CD4-positive, alpha-beta memory T cell (primary cell): ENCODE measurements around the gene GATA6. TPM values are rescaled to one million over a fixed set of nuclear protein-coding genes. Genes with fewer than 3 reads are reported as not detected.
"Not testable (repeated sequence)": the region's sequence is repeated elsewhere in the genome, so short reads cannot be mapped to it uniquely, and the experiment has no call there.

Experiments
- CTCF ChIA-PET: fragments of 350-600 bp; sonication (Branson Sonifier 250); formaldehyde crosslinking; loops from one replicate; lab custom pipeline; 2021; ENCODE audit warnings: inconsistent platforms; ENCODE audit not compliant: partially characterized antibody; lab: Charles Lee
- POLR2A ChIA-PET: fragments of 350-600 bp; sonication (Branson Sonifier 250); formaldehyde crosslinking; loops from one replicate; lab custom pipeline; 2021; ENCODE audit not compliant: partially characterized antibody; lab: Charles Lee
- DNase-seq, 5 donors: peaks; one replicate each; pipeline versions ENCODE4 v3.0.0 to v3.0.0-alpha.2; 2020 to 2022; ENCODE audit warnings: mixed read lengths in 1 of 5
- H3K27ac ChIP-seq: one replicate; pipeline ENCODE4 v1.7.0; 2013; ENCODE audit warnings: low read depth, low read length
- H3K27me3 ChIP-seq: 2 replicates; pipeline ENCODE4 v1.7.0; 2013; ENCODE audit warnings: mild to moderate bottlenecking, low read length, moderate library complexity; ENCODE audit not compliant: insufficient read depth
- H3K36me3 ChIP-seq: 2 replicates; pipeline ENCODE4 v1.7.0; 2013; ENCODE audit warnings: mild to moderate bottlenecking, low read length, moderate library complexity; ENCODE audit not compliant: insufficient read depth
- H3K4me1 ChIP-seq: 2 replicates; pipeline ENCODE4 v1.7.0; 2013; ENCODE audit warnings: mild to moderate bottlenecking, low read length, moderate library complexity; ENCODE audit not compliant: insufficient read depth
- H3K4me3 ChIP-seq, 2 donors: one replicate each; pipeline ENCODE4 v1.7.0; 2013; ENCODE audit warnings: low read length in 2 of 2, mild to moderate bottlenecking in 1 of 2
- H3K9me3 ChIP-seq, 2 donors: one replicate each; pipeline ENCODE4 v1.7.0; 2013; ENCODE audit warnings: low read length in 2 of 2, control low read depth in 1 of 2; ENCODE audit not compliant: control insufficient read depth in 1 of 2
- H3K27ac Mint-ChIP-seq, 7 donors: one replicate each; pipeline ENCODE4 v1.8.0; 2020 to 2021; ENCODE audit warnings: mixed read lengths in 7 of 7, mild to moderate bottlenecking in 6 of 7, inconsistent platforms in 3 of 7, moderate library complexity in 3 of 7
- H3K27me3 Mint-ChIP-seq, 2 donors: one replicate each; pipeline ENCODE4 v1.8.0; 2020 to 2021; ENCODE audit warnings: mixed read lengths in 2 of 2
- H3K36me3 Mint-ChIP-seq, 2 donors: one replicate each; pipeline ENCODE4 v1.8.0; 2020 to 2021; ENCODE audit warnings: mixed read lengths in 2 of 2, inconsistent platforms in 1 of 2, mild to moderate bottlenecking in 1 of 2
- H3K4me1 Mint-ChIP-seq, 4 donors: one replicate each; pipeline ENCODE4 v1.8.0; 2020 to 2021; ENCODE audit warnings: mixed read lengths in 4 of 4, mild to moderate bottlenecking in 1 of 4
- H3K4me3 Mint-ChIP-seq, 8 donors: one replicate each; pipeline ENCODE4 v1.8.0; 2020 to 2021; ENCODE audit warnings: mixed read lengths in 8 of 8, mild to moderate bottlenecking in 7 of 8, moderate library complexity in 6 of 8, inconsistent platforms in 3 of 8
- H3K9me3 Mint-ChIP-seq, 8 donors: one replicate each; pipeline ENCODE4 v1.8.0; 2020 to 2021; ENCODE audit warnings: mixed read lengths in 8 of 8, mild to moderate bottlenecking in 5 of 8, inconsistent platforms in 3 of 8, moderate library complexity in 1 of 8
- intact Hi-C: fragments of 100-400 bp; cut with micrococcal nuclease; formaldehyde crosslinking; loops from one replicate; pipeline ENCODE4 v1.15.1; 2023
- polyA plus RNA-seq, 2 donors: library from polyadenylated mRNA; unstranded; fragments of 300-500 nt; fragmentation: Illumina TruSeq; gene quantifications; one replicate each; pipeline ENCODE4 v1.2.3, GENCODE V29; 2021
- total RNA-seq, 2 experiments: library from RNA; stranded (reverse); gene quantifications; one replicate each; pipeline ENCODE4 v1.2.3, GENCODE V29; 2021

Gene GATA6
- total and polyA plus RNA-seq, 4 experiments from 2014 or later, result not detected

GRCh38 chr18:22183698-22184170 lies 14.3 kb downstream of the GATA6 start:
- Mint-ChIP-seq H3K9me3 (peaks cover 0 to 2% (median 0%) of the 10 kb centered on the region in 8 donors), H3K4me3 (no peak overlapping the region), H3K27ac (no peak overlapping the region), H3K27me3 (peaks cover 5 to 13% of the 10 kb centered on the region in 2 donors), H3K4me1 (no peaks in the 10 kb centered on the region), H3K36me3 (no peaks in the 10 kb centered on the region)
- no peaks in the 10 kb centered on the region for H3K27me3 ChIP-seq
- H3K27ac ChIP-seq, result no peak overlapping the region
- intact Hi-C loops, result no loop called here
- no peaks in the 10 kb centered on the region for H3K36me3 ChIP-seq
- CTCF ChIA-PET, result no interaction called here
- DNase-seq, result no peak
- H3K4me1 ChIP-seq, result no peaks in the 10 kb centered on the region
- no peak overlapping the region for H3K4me3 ChIP-seq
- no peaks in the 10 kb centered on the region for H3K9me3 ChIP-seq
- POLR2A ChIA-PET, result no interaction called here

GRCh38 chr18:22184573-22184972 lies 15.2 kb downstream of the GATA6 start:
- H3K27me3 ChIP-seq, H3K27ac Mint-ChIP-seq, H3K9me3 ChIP-seq, H3K4me3 ChIP-seq, H3K36me3 ChIP-seq, H3K4me1 ChIP-seq, H3K4me1 Mint-ChIP-seq, CTCF ChIA-PET, POLR2A ChIA-PET, intact Hi-C loops, H3K27ac ChIP-seq, H3K9me3 Mint-ChIP-seq, DNase-seq, H3K36me3 Mint-ChIP-seq, H3K4me3 Mint-ChIP-seq: not testable (repeated sequence)
- peaks cover 8 to 13% of the 10 kb centered on the region in 2 donors for H3K27me3 Mint-ChIP-seq

- H3K36me3 ChIP-seq, result no peaks in the 10 kb centered on the region
- H3K9me3 Mint-ChIP-seq, result no peaks in the 10 kb centered on the region
- H3K4me1 Mint-ChIP-seq, result no peaks in the 10 kb centered on the region
- no peaks in the 10 kb centered on the region for H3K36me3 Mint-ChIP-seq
- H3K27ac Mint-ChIP-seq, result no peak overlapping the region
- ChIA-PET CTCF (no interaction called here), POLR2A (no interaction called here)
- no peak for DNase-seq
- H3K4me3 ChIP-seq, result no peak overlapping the region
- no peaks in the 10 kb centered on the region for H3K4me1 ChIP-seq
- H3K27ac ChIP-seq, result no peak overlapping the region
- H3K27me3 ChIP-seq, result no peaks in the 10 kb centered on the region
- intact Hi-C loops, result no loop called here
- H3K4me3 Mint-ChIP-seq, result no peak overlapping the region
- no peaks in the 10 kb centered on the region for H3K9me3 ChIP-seq
- H3K27me3 Mint-ChIP-seq, result peaks cover 9% of the 10 kb centered on the region in 2 donors
Measured at GRCh38 chr18:22185273-22185672, 15.9 kb downstream of the GATA6 start.

GRCh38 chr18:22185771-22186386 lies 16.5 kb downstream of the GATA6 start:
- no peaks in the 10 kb centered on the region for H3K9me3 ChIP-seq
- peaks cover 0 to 3% (median 0%) of the 10 kb centered on the region in 4 donors for H3K4me1 Mint-ChIP-seq
- no peaks in the 10 kb centered on the region for H3K36me3 ChIP-seq
- no peak overlapping the region for H3K4me3 ChIP-seq
- CTCF ChIA-PET, result no interaction called here
- POLR2A ChIA-PET, result no interaction called here
- H3K27me3 Mint-ChIP-seq, result peaks cover 8 to 9% of the 10 kb centered on the region in 2 donors
- H3K27ac ChIP-seq, result no peak overlapping the region
- H3K36me3 Mint-ChIP-seq, result no peaks in the 10 kb centered on the region
- H3K27me3 ChIP-seq, result no peaks in the 10 kb centered on the region
- DNase-seq, result no peak
- H3K4me3 Mint-ChIP-seq, result no peak overlapping the region
- no peaks in the 10 kb centered on the region for H3K4me1 ChIP-seq
- intact Hi-C loops, result no loop called here
- no peak overlapping the region for H3K27ac Mint-ChIP-seq
- H3K9me3 Mint-ChIP-seq, result no peaks in the 10 kb centered on the region

GRCh38 chr18:22186484-22186971 lies 17.1 kb downstream of the GATA6 start:
- POLR2A ChIA-PET, result no interaction called here
- H3K9me3 Mint-ChIP-seq, result no peaks in the 10 kb centered on the region
- H3K4me3 Mint-ChIP-seq, result no peak overlapping the region
- Histone ChIP-seq H3K4me3 (no peak overlapping the region), H3K4me1 (no peaks in the 10 kb centered on the region), H3K9me3 (no peaks in the 10 kb centered on the region), H3K27me3 (no peaks in the 10 kb centered on the region), H3K36me3 (no peaks in the 10 kb centered on the region), H3K27ac (no peak overlapping the region)
- peaks cover 5 to 8% of the 10 kb centered on the region in 2 donors for H3K27me3 Mint-ChIP-seq
- no peak for DNase-seq
- intact Hi-C loops, result no loop called here
- H3K27ac Mint-ChIP-seq, result no peak overlapping the region
- CTCF ChIA-PET, result no interaction called here
- no peaks in the 10 kb centered on the region for H3K36me3 Mint-ChIP-seq
- H3K4me1 Mint-ChIP-seq, result peaks cover 0 to 4% (median 0%) of the 10 kb centered on the region in 4 donors

GRCh38 chr18:22188559-22189267 lies 19.3 kb downstream of the GATA6 start:
- intact Hi-C loops, result no loop called here
- Mint-ChIP-seq H3K27ac (no peak overlapping the region), H3K4me1 (peaks cover 0 to 4% (median 0%) of the 10 kb centered on the region in 4 donors), H3K4me3 (no peak overlapping the region), H3K9me3 (no peaks in the 10 kb centered on the region), H3K36me3 (no peaks in the 10 kb centered on the region), H3K27me3 (peaks cover 7 to 8% of the 10 kb centered on the region in 2 donors)
- H3K4me3 ChIP-seq, result no peak overlapping the region
- no peaks in the 10 kb centered on the region for H3K4me1 ChIP-seq
- DNase-seq, result no peak
- CTCF ChIA-PET, result no interaction called here
- H3K9me3 ChIP-seq, result no peaks in the 10 kb centered on the region
- H3K27ac ChIP-seq, result no peak overlapping the region
- no peaks in the 10 kb centered on the region for H3K27me3 ChIP-seq
- H3K36me3 ChIP-seq, result no peaks in the 10 kb centered on the region
- POLR2A ChIA-PET, result no interaction called here

GRCh38 chr18:22189449-22190166 lies 20.2 kb downstream of the GATA6 start:
- no peak overlapping the region for H3K27ac ChIP-seq
- H3K36me3 ChIP-seq, result no peaks in the 10 kb centered on the region
- H3K27me3 Mint-ChIP-seq, result peaks cover 8% of the 10 kb centered on the region in 2 donors
- ChIA-PET CTCF (no interaction called here), POLR2A (no interaction called here)
- DNase-seq, result no peak
- H3K4me1 Mint-ChIP-seq, result peaks cover 0 to 4% (median 0%) of the 10 kb centered on the region in 4 donors
- no peak overlapping the region for H3K4me3 Mint-ChIP-seq
- intact Hi-C loops, result no loop called here
- no peaks in the 10 kb centered on the region for H3K27me3 ChIP-seq
- no peaks in the 10 kb centered on the region for H3K4me1 ChIP-seq
- H3K9me3 ChIP-seq, result no peaks in the 10 kb centered on the region
- H3K4me3 ChIP-seq, result no peak overlapping the region
- no peaks in the 10 kb centered on the region for H3K9me3 Mint-ChIP-seq
- H3K36me3 Mint-ChIP-seq, result no peaks in the 10 kb centered on the region
- no peak overlapping the region for H3K27ac Mint-ChIP-seq
